Brain microvascular endothelial cell (primary cell): ENCODE measurements around the gene P3R3URF.

Experiments
- DNase-seq: peaks from one replicate; pipeline ENCODE4 v3.0.0-alpha.2; 2020
- H3K27ac ChIP-seq: fragments of 250-450 bp; sonication (Bioruptor Pico); 2 replicates; pipeline ENCODE4 v1.5.1; 2020; ENCODE audit warnings: mild to moderate bottlenecking, moderate library complexity
- H3K27me3 ChIP-seq: fragments of 250-450 bp; sonication (Bioruptor Pico); replicated peaks from 2 replicates; pipeline ENCODE4 v1.5.1; 2020; ENCODE audit warnings: mild to moderate bottlenecking
- H3K36me3 ChIP-seq: fragments of 250-450 bp; sonication (Bioruptor Pico); replicated peaks from 2 replicates; pipeline ENCODE4 v1.5.1; 2020; ENCODE audit warnings: mild to moderate bottlenecking
- H3K4me3 ChIP-seq: 2 replicates; pipeline ENCODE4 v1.5.1; 2011; ENCODE audit warnings: low read depth, mild to moderate bottlenecking, control low read depth, low read length, moderate library complexity
- CTCF ChIP-seq: IDR thresholded peaks from 2 replicates; pipeline ENCODE4 v1.5.1; 2011; ENCODE audit warnings: low read depth, mild to moderate bottlenecking, moderate library complexity, low read length, control low read depth, inconsistent platforms; ENCODE audit errors: missing control alignments
- in situ Hi-C: cut with HindIII; loops from 2 replicates; pipeline ENCODE4 v1.10.0; 2017; ENCODE audit warnings: low sequenced_read_pairs, low pct_ligation_motif_present

The P3R3URF gene

GRCh38 chr1:46181343-46182260 is 5.3 kb upstream of the P3R3URF start:
- Histone ChIP-seq H3K4me3 (no peak overlapping the region), H3K36me3 (no peaks in the 10 kb centered on the region), H3K27ac (no peak overlapping the region), H3K27me3 (no peaks in the 10 kb centered on the region)
- peak; percentile 43 for DNase-seq
- no peak for TF ChIP-seq CTCF
- in situ Hi-C loops, result loop anchor here (10.0 kb wide), 1 partner anchor 147 kb away; no protein-coding TSS in a partner anchor

- in situ Hi-C loops, result loop anchor here (10.0 kb wide), 1 partner anchor 145 kb away; no protein-coding TSS in a partner anchor
- H3K27ac ChIP-seq, result no peak overlapping the region
- H3K27me3 ChIP-seq, result no peaks in the 10 kb centered on the region
- DNase-seq, result no peak
- TF ChIP-seq CTCF, result no peak
- H3K4me3 ChIP-seq, result no peak overlapping the region
- no peaks in the 10 kb centered on the region for H3K36me3 ChIP-seq
Measured at GRCh38 chr1:46180082-46180616, 3.9 kb upstream of the P3R3URF start.

- H3K27ac ChIP-seq, result no peak overlapping the region
- H3K27me3 ChIP-seq, result no peaks in the 10 kb centered on the region
- peak; percentile 79 for DNase-seq
- TF ChIP-seq CTCF, result peak; percentile 97
- in situ Hi-C loops, result loop anchor here (10.0 kb wide), 1 partner anchor 145 kb away; no protein-coding TSS in a partner anchor
- no peak overlapping the region for H3K4me3 ChIP-seq
- no peaks in the 10 kb centered on the region for H3K36me3 ChIP-seq
Measured at GRCh38 chr1:46179138-46180081, 3.1 kb upstream of the P3R3URF start.

GRCh38 chr1:46175243-46175642 is 1.0 kb downstream of the P3R3URF start:
- H3K36me3 ChIP-seq, result no peaks in the 10 kb centered on the region
- no peak for DNase-seq
- H3K4me3 ChIP-seq, result no peak overlapping the region
- TF ChIP-seq CTCF, result no peak
- in situ Hi-C loops, result no loop called here
- no peak overlapping the region for H3K27ac ChIP-seq
- H3K27me3 ChIP-seq, result no peaks in the 10 kb centered on the region

- Histone ChIP-seq H3K36me3 (no peaks in the 10 kb centered on the region), H3K27ac (no peak within 1 kb of the TSS), H3K4me3 (no peak within 1 kb of the TSS), H3K27me3 (no peaks in the 10 kb centered on the region)
- TF ChIP-seq CTCF, result no peak
- no peak for DNase-seq
- in situ Hi-C loops, result no loop called here
Measured at GRCh38 chr1:46174448-46175231, 1.6 kb downstream of the P3R3URF start, which contains the start of gene TSPAN1. Gene TSPAN1 (plus strand): TSS chr1:46175087. CDS start chr1:46181108, 6,021 bp downstream.
